Measurements from ENCODE around the gene NKD1. TPM values are rescaled to one million over a fixed set of nuclear protein-coding genes. Genes with fewer than 3 reads are reported as not detected.

The NKD1 gene
- total RNA-seq, 1 experiment from 2014 or later: 11.4 TPM

DNA sequence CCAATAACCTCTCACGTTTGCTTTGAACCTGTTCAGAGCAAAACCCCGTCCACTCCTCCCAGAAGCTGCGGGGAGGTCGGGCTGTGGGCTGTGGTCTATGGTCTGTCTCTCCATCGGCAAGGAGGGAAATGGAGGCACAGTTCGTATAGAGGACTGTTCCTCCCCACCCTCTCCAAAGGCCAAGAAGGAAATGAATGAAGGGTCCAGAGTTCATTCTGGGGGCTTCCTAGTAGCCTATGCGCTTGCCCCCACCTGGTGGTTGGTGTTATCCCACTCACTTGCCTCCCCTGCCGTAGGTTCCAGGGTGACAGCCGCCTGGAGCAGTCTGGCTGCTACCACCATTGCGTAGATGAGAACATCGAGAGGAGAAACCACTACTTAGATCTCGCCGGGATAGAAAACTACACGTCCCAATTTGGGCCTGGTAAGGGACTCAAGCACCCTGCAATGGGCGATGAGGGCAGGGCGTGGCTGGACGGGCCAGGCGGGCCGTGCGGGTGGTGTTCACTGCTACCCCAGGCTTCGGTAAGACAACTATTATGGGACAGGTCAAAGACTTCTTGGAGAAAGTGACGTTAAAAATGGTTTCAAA, 83.9 kb downstream of the NKD1 start:
- H3K4me3 ChIP-seq (replicated peaks in 1 of 2; ENCODE audit: low read depth in 1 of 2, low read length in 2 of 2): no peak overlapping the region
- RAD21 ChIA-PET (ENCODE audit: low non-redundant PET in 1 of 2, low total read pairs in 2 of 2, uncharacterized antibody in 2 of 2, unreplicated experiment in 2 of 2): no interaction called here
- H3K4me2 ChIP-seq (ENCODE audit: low read length): no peak overlapping the region
- no peak for DNase-seq (ENCODE audit: low read depth, low spot score)
- CTCF ChIA-PET: no interaction called here
- H4K20me1 ChIP-seq (ENCODE audit: insufficient read depth): no peaks in the 10 kb centered on the region
- no peaks in the 10 kb centered on the region for H3K79me2 ChIP-seq (ENCODE audit: insufficient read depth, low read length)
- H3K9me3 ChIP-seq (ENCODE audit: control insufficient read depth in 1 of 2, insufficient read depth in 1 of 2, low read depth in 1 of 2, low read length in 2 of 2): no peaks in the 10 kb centered on the region
- no peaks in the 10 kb centered on the region for H3K36me3 ChIP-seq (ENCODE audit: control insufficient read depth in 1 of 2, insufficient read depth in 2 of 2, low read length in 2 of 2)
- H2AFZ ChIP-seq (ENCODE audit: low read depth, low read length, poor library complexity, severe bottlenecking): no peak overlapping the region
- POLR2A ChIA-PET: no interaction called here
- no TSS peak for BruUV-seq (replicated peaks)
- H3K27me3 ChIP-seq (ENCODE audit: insufficient read depth, low read length): no peaks in the 10 kb centered on the region
- intact Hi-C loops (cut with micrococcal nuclease): no loop called here
- H3K27ac ChIP-seq (ENCODE audit: low read depth, low read length): no peak overlapping the region
- H3K4me1 ChIP-seq (ENCODE audit: control insufficient read depth in 1 of 2, insufficient read depth in 2 of 2, low read length in 2 of 2): peaks cover 0 to 6% of the 10 kb centered on the region in 2 experiments; a peak in 1 of 4 replicates
- no peak for ATAC-seq
- H3K9ac ChIP-seq (ENCODE audit: low read length): no peak overlapping the region
- TF ChIP-seq CBX3 (IDR thresholded peaks at IDR 0.05; ENCODE audit: low read depth) (no peak), POLR2A (IDR thresholded peaks at IDR 0.05; ENCODE audit: borderline replicate concordance, extremely low read depth, insufficient read depth, insufficient read length) (no peak), EZH2phosphoT487 (IDR thresholded peaks at IDR 0.05; ENCODE audit: borderline replicate concordance) (no peak), POLR2AphosphoS5 (IDR thresholded peaks at IDR 0.05; ENCODE audit: low read depth, low read length) (no peak)
- TF ChIP-seq, protein P1, sequence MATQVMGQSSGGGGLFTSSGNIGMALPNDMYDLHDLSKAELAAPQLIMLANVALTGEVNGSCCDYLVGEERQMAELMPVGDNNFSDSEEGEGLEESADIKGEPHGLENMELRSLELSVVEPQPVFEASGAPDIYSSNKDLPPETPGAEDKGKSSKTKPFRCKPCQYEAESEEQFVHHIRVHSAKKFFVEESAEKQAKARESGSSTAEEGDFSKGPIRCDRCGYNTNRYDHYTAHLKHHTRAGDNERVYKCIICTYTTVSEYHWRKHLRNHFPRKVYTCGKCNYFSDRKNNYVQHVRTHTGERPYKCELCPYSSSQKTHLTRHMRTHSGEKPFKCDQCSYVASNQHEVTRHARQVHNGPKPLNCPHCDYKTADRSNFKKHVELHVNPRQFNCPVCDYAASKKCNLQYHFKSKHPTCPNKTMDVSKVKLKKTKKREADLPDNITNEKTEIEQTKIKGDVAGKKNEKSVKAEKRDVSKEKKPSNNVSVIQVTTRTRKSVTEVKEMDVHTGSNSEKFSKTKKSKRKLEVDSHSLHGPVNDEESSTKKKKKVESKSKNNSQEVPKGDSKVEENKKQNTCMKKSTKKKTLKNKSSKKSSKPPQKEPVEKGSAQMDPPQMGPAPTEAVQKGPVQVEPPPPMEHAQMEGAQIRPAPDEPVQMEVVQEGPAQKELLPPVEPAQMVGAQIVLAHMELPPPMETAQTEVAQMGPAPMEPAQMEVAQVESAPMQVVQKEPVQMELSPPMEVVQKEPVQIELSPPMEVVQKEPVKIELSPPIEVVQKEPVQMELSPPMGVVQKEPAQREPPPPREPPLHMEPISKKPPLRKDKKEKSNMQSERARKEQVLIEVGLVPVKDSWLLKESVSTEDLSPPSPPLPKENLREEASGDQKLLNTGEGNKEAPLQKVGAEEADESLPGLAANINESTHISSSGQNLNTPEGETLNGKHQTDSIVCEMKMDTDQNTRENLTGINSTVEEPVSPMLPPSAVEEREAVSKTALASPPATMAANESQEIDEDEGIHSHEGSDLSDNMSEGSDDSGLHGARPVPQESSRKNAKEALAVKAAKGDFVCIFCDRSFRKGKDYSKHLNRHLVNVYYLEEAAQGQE (IDR thresholded peaks at IDR 0.05; ENCODE audit: low read depth): no peak
- no peaks in the 10 kb centered on the region for H3K9me2 ChIP-seq (ENCODE audit: insufficient read depth)
